CD4-positive, alpha-beta T cell treated with Interleukin-15 for 1 hour (primary cell): ENCODE results near the gene SLC35E3.
A peak's percentile ranks its signal among the peaks of the same experiment; 100 is the strongest.

Experiments
- DNase-seq: peaks from one replicate; pipeline ENCODE4 v3.0.0-alpha.2; 2020

SLC35E3 gene

DNA sequence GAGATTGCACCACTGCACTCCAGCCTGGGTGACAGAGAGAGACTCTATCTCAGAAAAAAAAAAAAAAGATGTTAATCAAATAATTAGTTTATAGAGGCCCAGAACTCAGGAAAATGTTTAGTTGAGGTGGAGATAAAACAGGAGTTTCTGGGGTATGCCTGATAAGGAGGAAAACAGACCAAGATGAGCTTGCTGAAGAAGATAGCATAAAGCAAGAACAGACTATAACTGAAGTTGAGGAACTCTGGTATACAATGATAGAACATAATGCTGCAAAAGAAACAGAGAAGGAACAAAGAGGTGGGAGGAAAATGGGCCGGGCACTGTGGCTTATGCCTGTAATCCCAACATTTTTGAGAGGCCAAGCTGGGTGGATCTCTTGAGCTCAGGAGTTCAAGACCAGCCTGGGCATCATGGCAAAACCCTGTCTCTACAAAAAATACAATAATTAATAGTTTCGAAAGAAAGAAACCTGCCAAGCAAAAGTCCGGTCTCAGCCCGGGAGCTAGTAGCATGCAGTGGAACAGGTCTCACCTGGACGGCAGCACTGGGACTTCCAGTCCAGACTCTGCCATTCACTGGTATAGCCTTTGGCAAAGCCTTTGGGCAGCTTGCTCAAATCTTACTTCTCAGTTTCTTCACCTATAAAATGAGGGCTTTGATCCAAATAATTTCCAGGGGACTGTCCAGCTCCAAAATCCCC lies 25.4 kb downstream of the SLC35E3 start:
- DNase-seq: no peak

DNA sequence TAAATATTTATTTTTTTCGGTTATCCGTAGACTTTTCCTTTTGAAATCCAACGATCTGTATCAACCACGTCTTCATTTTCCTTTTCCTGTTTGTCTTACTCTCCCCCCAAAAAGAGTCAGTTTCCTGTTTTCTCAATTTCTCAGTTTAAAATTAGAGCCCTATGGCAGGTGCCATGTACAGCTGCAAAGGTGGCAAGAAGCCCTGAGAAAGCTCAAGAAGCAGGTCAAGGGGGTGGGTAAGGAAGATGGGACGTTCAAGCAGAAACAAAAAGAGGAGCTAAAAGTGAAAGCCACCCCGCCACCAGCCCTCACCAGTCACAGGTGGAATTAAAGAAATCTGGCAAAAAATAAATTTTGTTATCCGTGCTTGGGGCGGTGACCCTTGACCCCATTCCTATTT lies 26.7 kb downstream of the SLC35E3 start:
- no peak for DNase-seq

DNA sequence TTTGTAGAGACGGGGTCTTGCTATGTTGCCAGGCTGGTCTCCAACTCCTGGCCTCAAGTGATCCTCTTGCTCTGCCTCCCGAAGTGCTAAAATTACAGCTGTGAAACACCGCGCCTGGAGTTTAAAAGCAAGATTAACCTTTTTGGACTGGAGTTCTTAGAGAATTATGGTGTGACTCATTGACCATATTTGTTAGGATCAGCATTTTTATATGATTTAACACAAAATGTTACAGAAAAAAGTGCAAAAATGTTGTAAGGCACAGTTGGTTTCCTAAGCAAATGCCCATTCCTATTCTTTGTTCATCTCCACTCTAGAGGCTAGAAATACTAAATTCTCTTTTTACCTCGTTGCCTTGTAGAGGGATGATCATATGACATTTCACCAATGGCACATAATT lies 27.6 kb downstream of the SLC35E3 start:
- DNase-seq: no peak

DNA sequence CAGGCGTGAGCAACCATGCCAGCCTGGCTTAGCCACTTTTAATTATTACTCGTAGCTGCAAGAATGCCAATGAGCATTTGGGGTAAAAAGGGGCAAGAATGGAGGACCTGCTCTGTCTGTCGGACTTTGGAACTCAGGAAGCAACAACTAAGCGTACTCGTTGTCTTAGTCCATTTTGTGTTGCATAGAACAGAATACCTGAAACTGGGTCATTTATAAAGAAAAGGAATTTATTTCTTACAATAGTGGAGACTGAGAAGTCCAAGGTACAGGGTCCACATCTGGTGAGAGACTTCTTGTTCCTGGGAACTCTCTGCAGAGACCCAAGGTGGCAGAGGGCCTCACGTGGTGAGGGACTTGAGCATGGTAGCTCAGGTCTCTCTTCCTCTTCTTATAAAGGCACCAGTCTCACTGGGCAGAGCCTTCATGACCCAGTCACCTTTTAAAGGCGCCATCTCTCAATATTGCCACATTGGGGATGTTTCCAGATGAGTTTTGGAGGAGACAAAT lies 29.2 kb downstream of the SLC35E3 start:
- no peak for DNase-seq

DNA sequence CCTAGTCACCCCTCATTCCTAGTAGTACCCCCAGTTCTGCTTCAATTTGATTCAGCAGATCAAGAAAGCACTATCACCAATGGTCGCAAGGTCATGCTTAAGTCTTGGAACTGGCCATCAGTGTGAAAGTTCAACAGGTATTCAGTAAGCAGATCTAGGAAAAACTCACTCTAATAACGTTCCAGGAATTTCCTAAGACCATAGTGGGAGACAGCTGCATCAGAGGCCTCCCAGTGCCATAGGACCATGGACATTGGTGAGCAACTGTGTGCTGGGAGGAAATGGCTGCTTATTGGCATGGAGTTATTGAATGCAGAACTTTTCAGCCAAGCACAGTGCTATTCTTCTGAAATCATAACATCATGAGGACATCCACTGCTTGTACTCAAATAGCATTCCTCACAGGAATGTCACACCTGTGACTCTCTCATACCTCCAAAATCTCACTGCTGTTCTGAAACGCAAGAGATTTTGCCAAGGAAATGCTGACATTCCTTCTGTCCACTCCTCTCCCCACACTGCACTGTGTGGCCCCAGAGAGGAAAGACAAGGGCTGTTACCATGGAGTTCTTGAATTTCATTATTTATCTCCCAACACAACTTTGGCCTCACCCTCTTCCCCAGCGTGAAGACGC lies 31.1 kb downstream of the SLC35E3 start:
- no peak for DNase-seq

DNA sequence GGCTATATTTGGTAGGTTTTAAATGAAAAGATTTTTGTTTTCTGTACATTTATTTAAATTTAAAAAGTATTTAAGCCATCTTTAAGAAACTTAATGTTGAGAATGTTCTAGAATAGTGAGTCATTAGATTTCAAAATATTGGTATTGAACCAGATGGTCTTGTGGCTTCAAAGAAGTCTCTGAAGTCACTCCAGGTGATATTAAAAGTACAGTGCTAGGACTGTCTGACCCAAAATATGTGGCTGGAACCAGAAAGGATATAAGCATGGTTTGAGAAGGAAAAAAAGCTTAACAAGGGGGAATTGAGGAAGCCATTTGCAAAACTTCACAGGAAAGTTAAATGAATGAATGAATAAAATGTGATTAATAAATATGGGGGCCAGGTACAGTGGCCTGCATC lies 33.3 kb downstream of the SLC35E3 start:
- no peak for DNase-seq

DNA sequence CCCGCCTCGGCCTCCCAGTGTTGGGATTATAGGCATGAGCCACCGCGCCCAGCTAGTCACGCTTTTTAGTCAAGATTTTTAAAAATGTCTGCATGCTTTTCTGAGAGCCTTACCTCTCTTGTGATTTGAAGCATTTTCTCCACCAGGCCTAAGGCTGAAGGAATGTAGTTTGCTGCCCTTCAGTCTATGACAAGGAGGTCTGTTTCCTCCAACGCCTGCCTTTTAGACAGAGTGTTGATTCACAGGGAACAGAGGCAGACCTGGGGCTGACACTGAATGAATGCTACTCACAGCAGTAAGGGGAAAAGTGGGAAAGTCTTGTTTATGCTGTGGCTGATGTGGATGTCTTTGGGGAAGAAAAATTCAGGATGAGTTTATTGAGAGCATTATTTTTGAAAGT lies 34.8 kb downstream of the SLC35E3 start:
- no peak for DNase-seq

DNA sequence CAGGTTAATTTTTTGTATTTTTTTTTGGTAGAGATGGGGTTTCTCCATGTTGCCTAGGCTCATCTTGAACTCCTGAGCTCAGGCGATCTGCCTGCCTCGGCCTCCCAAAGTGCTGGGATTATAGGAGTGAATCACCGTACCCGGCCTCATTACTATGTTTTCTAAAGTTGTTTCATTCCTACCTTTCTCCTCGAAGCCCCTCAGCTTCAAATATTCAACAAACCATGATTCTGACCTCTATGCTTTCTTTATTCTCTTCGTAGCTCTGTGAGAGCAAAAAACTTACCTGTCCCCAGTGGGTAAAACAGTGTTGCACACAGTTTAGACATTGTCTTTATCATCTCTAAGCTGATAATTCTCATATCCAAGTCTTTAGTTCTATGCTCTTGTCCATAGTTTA lies 35.8 kb downstream of the SLC35E3 start:
- no peak for DNase-seq

DNA sequence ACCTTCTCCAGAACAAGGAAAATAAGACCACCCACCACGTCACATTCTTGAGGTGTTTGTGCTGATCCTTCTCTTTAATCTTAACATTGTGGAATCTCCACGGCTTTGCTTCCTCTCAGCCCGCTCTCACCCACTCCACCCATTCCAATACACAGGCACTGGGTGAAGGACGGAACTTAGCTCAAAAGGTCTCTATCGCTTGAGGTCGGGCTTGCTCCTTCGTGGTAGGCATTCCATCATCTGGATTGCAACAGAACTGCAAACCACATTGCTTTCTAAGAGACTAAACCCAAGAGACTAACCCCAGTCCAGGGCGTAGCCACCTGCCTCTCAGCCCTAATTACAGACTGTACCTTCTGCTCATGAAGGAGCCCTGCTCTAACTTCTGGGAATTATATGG lies 38.0 kb downstream of the SLC35E3 start:
- DNase-seq: peak; percentile 42

DNA sequence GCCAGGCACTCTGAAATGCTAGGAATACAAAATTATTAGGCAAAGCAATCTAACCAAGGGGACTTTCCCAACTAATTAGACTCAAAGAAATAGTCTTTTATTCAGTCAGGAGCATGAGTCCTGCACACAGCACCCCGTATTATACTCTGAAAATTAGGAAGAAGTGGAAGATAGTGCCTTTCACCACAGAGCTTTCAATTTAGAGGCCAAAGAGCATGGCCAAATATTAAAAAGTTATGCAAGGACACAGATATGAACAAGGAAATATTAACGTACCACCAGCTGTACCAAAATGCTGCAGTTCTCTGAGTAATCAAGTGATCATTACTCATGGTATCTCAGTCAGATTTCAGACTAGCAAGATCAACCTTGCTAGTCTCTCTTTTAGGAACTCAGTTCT lies 39.4 kb downstream of the SLC35E3 start:
- DNase-seq: no peak

DNA sequence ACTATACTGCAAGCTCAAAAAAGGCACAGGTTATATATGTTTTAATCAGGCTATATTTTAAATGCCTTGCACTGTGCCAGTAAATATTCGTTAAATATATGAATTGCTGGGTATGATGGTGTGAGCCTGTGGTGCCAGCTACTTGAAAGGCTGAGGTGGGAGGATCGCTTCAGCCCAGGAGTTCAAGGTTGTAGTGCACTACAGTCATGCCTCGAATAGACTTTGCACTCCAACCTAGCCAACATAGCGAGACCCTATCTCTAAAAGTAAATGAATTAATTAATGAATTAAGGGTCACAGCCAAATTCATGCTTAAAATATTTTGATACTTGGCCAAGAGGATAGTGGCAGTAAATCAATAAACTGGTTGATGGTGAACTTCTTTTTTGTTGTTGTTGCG lies 39.8 kb downstream of the SLC35E3 start:
- DNase-seq: no peak

DNA sequence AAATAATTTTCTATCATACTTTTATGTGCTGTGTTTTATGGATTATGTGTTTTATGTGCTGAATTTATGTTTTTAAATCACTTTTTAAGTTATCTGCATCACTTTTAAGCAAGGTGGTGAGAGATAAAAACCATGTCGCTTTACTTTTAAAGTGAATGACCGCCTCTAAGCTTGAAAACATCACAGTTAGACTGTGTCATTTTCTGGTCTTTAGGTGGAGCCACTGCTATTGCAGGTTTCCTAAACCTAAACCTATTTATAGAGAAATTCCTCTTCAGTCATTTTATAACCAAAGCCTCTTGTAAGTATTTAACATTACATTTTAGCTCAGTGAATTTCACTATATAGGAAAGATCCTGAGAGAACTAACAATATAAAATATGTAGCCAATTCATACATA lies 41.0 kb downstream of the SLC35E3 start:
- no peak for DNase-seq

DNA sequence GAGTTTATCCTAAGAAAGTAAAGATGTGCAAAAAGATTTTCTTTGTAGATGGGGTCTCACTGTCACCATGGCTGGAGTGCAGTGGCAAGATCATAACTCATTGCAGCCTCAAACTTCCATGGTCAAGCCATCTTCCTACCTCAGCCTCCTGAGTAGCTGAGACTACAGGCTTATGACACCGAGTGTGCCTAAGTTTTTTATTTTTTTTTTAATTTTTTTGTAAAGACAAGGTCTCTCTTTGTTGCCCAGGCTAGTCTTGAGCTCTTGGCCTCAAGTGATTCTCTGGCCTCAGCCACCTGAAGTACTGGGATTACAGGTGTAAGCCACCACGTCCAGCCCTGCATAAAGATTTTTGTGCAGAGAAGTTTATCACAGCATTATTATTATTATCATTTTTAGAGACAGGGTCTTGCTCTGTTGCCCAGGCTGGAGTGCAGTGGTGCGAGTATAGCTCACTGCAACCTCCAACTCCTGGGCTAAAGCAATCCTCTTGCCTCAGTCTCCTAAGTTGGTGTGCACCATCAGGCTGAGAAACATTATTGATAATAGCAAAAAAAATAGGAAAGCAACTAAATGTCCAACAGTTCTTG lies 42.7 kb downstream of the SLC35E3 start:
- DNase-seq: no peak

DNA sequence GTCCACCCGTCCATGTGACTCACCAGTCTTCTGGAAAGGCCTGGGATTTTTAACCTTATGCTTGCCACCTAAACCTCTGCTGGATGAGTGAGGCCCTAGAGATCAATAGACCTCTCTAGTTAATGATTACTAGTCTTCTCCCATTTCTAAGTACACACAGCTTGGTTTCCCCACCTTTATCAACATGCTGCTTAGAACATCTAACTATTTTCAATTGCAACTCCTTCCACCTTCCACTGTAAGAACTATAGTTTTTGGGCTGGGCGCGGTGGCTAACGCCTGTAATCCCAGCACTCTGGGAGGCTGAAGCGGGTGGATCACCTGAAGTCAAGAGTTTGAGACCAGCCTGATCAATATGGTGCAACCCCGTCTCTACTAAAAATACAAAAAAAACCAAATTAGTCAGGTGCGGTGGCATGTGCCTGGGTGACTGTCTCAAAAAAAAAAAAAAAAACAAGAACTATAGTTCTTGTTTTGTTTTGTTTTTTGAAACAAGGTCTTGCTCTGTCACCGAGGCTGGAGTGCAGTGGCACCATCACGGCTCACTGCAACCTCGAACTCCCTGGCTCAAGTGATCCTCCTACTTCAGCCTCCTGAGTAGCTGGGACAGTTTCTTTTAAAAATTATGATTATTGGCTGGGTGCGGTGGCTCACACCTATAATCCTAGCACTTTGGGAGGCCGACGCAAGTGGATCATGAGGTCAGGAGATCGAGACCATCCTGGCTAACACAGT lies 43.3 kb downstream of the SLC35E3 start:
- DNase-seq: no peak

DNA sequence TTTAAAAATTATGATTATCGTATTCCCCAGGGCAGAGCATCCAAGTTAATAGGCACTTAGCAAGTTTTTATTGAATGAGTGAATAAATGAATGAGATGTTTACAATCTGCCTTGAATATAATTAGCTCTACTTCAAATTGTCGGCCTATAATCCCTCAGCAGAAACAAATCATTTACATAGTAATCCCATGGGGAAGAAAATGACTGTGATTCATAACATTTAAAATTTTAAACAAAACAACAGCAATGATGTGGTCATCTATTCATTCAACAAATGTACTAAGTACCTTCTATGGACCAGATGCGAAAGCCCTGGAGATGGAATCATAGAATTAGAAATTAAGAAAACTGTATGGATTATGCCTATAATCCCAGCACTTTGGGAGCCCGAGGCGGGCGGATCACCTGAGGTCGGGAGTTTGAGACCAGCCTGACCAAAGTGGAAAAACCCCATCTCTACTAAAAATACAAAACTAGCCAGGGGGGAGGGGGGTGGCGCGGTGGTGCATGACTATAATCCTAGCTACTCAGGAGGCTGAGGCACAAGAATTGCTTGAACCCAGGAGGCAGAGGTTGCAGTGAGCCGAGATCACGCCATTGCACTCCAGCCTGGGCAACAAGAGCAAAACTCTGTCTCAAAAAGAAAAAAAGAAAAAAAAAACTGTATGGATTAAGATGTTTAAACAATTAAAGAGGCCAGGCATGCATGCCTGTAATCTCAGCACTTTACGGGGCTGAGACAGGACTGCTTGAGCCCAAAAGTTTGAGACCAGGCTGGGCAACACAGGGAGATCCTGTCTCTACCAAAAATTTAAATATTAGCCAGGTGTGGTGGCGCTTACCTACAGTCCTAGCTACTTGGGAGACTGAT lies 44.3 kb downstream of the SLC35E3 start:
- DNase-seq: no peak

DNA sequence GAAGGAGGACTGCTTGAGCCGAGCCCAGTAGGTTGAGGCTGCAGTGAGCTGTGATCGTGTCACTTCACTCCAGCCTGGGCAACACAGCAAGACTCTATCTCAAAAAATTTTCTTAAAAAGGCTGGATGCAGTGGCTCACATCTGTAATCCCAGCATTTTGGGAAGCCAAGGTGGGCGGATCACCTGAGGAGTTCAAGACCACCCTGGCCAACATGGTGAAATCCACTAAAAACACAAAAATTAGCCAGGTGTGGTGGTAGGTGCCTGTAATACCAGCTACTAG lies 44.9 kb downstream of the SLC35E3 start:
- DNase-seq: no peak

DNA sequence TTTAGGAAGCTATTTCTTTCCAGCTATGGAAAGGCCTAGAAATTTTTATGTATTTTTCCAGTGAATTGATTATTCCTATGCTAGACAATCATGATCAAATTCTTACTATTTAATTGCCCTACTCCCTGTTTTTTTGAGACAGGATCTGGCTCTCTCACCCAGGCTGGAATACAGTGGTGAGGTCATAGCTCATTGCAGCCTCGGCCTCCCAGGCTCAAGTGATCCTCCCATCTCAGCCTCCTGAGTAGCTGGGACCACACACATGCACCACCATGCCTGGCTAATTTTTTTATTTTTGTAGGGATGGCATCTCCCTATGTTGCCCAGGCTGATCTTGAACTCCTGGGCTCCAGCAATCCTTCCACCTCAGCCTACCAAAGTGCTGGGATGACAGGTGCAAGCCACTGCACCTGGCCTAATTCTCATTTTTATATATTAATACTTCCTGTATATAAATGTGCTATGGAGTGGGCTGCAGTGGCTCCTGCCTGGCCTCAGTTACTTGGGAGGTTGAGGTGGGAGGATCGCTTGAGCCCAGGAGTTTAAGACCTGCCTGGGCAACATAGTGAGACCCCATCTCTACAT lies 46.0 kb downstream of the SLC35E3 start:
- no peak for DNase-seq

DNA sequence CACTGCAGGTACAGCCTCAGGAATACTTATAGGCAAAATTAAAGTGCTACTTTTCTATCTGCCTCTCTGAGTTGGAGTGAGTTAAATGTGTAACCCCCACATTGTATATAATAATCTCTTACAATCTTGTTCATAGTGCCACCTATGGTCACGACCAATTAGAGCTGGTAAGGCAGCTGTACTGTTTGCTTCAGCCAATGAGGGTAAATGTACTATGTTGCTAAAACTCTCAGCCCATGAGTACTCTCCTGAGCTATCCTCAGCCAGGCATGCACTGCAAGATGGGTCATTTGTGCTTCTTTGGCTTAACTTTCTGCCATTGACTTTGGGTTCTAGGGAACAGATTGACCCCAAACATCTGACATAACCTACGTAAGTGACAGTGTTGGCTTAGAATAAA lies 47.0 kb downstream of the SLC35E3 start:
- peak; percentile 42 for DNase-seq

DNA sequence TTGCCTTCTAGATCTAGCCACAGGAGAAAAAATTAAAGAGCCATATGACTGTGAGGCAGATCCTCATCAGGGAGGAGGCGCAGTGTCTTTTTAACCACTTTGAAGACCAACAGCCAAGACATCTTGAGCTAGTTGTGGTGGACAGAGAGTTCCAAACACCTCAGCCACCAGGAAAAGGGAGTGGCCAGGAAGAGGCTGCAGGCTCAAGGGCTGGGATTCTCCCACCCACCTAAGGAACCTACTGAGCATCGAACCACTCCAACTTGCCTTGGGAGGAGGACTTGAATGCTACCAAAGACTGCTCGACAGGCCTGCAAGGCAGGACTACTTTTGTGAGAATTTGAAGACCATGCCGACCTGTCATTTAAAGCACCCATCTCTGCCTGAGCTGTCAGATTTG lies 47.5 kb downstream of the SLC35E3 start:
- no peak for DNase-seq

DNA sequence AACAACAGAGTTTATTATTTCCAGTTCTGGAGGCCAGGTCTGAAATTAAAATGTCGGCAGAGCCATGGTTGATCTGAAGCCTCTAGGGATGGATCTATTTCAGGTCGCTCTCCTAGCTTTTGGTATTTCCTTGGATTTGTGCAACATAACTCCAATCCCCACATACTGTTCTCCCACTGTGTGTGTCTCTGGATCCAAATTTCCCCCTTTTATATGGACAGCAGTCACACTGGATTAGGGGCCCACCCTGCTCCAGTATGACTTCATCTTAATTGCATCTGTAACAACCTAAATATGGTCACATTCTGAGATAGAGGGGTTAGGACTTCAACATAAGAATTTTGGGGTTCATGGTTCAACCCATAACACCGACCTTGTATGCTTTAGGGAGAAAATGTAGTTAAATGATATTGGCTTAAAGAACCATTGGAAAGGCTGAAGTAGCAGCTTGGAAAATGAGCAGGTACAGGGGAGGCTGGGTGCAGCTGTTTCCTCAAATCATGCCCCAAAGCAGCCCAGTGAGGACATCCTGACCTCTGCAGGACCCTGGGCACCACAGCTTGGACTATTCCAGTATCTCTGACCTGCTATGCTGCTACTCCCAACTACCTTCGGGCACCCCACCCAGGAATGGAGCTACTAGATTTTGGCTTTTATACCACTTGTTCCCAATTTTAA lies 48.1 kb downstream of the SLC35E3 start:
- no peak for DNase-seq

DNA sequence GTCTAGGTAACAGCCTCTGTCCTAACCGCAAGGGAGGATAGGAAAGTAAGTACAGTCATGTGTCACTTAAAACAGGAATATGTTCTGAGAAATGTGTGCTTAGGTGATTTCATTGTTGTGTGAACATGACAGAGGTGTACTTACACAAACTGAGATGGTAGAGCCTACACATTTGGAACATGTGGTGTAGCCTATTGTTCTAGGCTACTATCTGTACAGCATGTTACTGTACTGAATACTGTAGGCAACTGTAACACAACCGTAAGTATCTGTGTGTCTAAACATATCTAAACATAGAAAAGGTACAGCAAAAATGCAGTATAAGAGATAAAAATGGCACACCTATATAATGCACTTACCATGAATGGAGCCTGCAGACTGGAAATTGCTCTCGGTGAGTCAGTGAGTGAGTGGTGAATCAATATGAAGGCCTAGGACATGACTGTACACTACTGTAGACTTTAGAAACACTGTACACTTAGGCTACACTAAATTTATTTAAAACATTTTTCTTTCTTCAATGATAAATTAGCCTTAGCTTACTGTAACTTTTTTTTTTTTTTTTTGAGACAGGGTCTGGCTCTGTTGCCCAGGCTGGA lies 48.8 kb downstream of the SLC35E3 start:
- DNase-seq: no peak

DNA sequence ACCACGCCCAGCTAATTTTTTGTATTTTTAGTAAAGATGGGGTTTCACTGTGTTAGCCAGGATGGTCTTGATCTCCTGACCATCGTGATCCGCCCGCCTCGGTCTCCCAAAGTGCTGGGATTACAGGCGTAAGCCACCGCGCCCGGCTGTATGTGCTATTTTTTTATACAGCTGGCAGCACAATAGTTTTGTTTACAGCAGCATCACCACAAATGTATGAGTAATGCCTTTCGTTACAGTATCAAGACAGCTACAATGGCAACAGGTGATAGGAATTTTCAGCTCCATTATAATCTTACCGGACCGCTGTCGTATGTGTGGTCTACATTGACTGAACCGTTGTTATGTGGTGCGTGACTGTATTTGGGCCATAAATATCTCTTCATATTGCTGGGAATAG lies 50.4 kb downstream of the SLC35E3 start:
- no peak for DNase-seq
